ENCODE results near the gene SAMD14. TPM values are rescaled to one million over a fixed set of nuclear protein-coding genes. Genes with fewer than 3 reads are reported as not detected.

SAMD14 gene
- total and polyA plus RNA-seq, 2 donors (not counting 1 experiment from before 2014, with no cell fraction given) = 0.13 to 0.89 TPM

DNA sequence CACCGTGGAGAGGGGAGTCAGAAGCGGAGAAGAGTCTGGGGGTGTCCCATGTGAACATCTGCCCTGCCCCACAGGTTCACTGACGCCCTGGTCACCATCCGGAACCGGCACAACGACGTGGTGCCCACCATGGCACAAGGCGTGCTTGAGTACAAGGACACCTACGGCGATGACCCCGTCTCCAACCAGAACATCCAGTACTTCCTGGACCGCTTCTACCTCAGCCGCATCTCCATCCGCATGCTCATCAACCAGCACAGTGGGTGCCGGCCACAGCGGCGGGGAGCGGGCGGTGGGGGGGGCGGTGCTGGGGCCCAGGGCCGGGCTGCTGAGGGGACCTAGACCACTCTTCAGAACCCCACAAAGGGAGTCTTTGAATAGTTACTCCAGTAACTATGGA is 24.1 kb downstream of the SAMD14 start:
- ATAC-seq (ENCODE audit: low read depth) (no peak), DNase-seq (no peak)
- Histone ChIP-seq H3K4me2 (replicated peaks; ENCODE audit: low read depth, low read length, poor library complexity, severe bottlenecking) (no peak overlapping the region), H4K20me1 (ENCODE audit: control insufficient read depth, insufficient read depth, low read length, poor library complexity, severe bottlenecking) (peaks cover 19% of the 10 kb centered on the region), H3K27me3 (replicated peaks in 1 of 4; ENCODE audit: control extremely low read depth in 1 of 4, control insufficient read depth in 3 of 4, insufficient read depth in 4 of 4, low read length in 3 of 4) (no peaks in the 10 kb centered on the region), H3K9ac (ENCODE audit: low read length) (no peak overlapping the region), H3K9me3 (ENCODE audit: control extremely low read depth in 1 of 3, control insufficient read depth in 2 of 3, insufficient read depth in 1 of 3, low read length in 2 of 3) (no peaks in the 10 kb centered on the region), H3K4me3 (ENCODE audit: control extremely low read depth in 1 of 5, extremely low read depth in 1 of 5, insufficient read depth in 1 of 5, low read depth in 2 of 5, low read length in 4 of 5) (no peak overlapping the region), H3K79me2 (ENCODE audit: control insufficient read depth, insufficient read depth, low read length) (no peaks in the 10 kb centered on the region), H3K27ac (ENCODE audit: low read length in 2 of 2) (no peak overlapping the region), H3K36me3 (replicated peaks in 1 of 2; ENCODE audit: control extremely low read depth in 1 of 2, control insufficient read depth in 1 of 2, extremely low read depth in 1 of 2, insufficient read depth in 2 of 2, low read length in 1 of 2) (peaks cover 0 to 61% of the 10 kb centered on the region in 2 experiments), H2AFZ (ENCODE audit: insufficient read depth, low read depth, low read length, poor library complexity, severe bottlenecking) (no peak overlapping the region), H3K4me1 (ENCODE audit: control insufficient read depth in 2 of 2, insufficient read depth in 2 of 2, low read length in 2 of 2) (no peaks in the 10 kb centered on the region)
- H3K27ac Mint-ChIP-seq = no peak overlapping the region
- no peaks in the 10 kb centered on the region for H3K4me1 Mint-ChIP-seq
- ChIA-PET POLR2A (no interaction called here), CTCF (interaction anchor here (1.3 to 2.6 kb wide), 2 partner anchors 12 to 72 kb away, joined by 3 to 8 read pairs; partner anchors contain the start of gene PDK2)
- H3K27me3 Mint-ChIP-seq = no peaks in the 10 kb centered on the region
- 93% methylated on average over 13 of the region's 21 CpGs for WGBS (ENCODE audit: insufficient coverage)
- H3K4me3 Mint-ChIP-seq = no peak overlapping the region
- TF ChIP-seq EZH2 (IDR thresholded peaks at IDR 0.05; ENCODE audit: borderline replicate concordance, insufficient read depth, low read depth, low read length, poor library complexity, severe bottlenecking) = no peak
- TF ChIP-seq, protein P1, sequence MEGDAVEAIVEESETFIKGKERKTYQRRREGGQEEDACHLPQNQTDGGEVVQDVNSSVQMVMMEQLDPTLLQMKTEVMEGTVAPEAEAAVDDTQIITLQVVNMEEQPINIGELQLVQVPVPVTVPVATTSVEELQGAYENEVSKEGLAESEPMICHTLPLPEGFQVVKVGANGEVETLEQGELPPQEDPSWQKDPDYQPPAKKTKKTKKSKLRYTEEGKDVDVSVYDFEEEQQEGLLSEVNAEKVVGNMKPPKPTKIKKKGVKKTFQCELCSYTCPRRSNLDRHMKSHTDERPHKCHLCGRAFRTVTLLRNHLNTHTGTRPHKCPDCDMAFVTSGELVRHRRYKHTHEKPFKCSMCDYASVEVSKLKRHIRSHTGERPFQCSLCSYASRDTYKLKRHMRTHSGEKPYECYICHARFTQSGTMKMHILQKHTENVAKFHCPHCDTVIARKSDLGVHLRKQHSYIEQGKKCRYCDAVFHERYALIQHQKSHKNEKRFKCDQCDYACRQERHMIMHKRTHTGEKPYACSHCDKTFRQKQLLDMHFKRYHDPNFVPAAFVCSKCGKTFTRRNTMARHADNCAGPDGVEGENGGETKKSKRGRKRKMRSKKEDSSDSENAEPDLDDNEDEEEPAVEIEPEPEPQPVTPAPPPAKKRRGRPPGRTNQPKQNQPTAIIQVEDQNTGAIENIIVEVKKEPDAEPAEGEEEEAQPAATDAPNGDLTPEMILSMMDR (IDR thresholded peaks at IDR 0.05) = no peak
- no peaks in the 10 kb centered on the region for H3K9me3 Mint-ChIP-seq (ENCODE audit: insufficient read depth)
- intact Hi-C loops (cut with micrococcal nuclease) = no loop called here

GRCh38 chr17:50103941-50104340 is 26.0 kb downstream of the SAMD14 start:
- intact Hi-C loops (cut with micrococcal nuclease) = no loop called here
- Mint-ChIP-seq H3K27me3 (no peaks in the 10 kb centered on the region), H3K9me3 (ENCODE audit: insufficient read depth) (no peaks in the 10 kb centered on the region), H3K4me3 (no peak overlapping the region), H3K4me1 (no peaks in the 10 kb centered on the region), H3K27ac (no peak overlapping the region)
- Histone ChIP-seq H3K4me2 (replicated peaks; ENCODE audit: low read depth, low read length, poor library complexity, severe bottlenecking) (no peak overlapping the region), H3K4me3 (ENCODE audit: control extremely low read depth in 1 of 5, extremely low read depth in 1 of 5, insufficient read depth in 1 of 5, low read depth in 2 of 5, low read length in 4 of 5) (no peak overlapping the region), H3K36me3 (replicated peaks in 1 of 2; ENCODE audit: control extremely low read depth in 1 of 2, control insufficient read depth in 1 of 2, extremely low read depth in 1 of 2, insufficient read depth in 2 of 2, low read length in 1 of 2) (peaks cover 0 to 62% of the 10 kb centered on the region in 2 experiments), H3K4me1 (ENCODE audit: control insufficient read depth in 2 of 2, insufficient read depth in 2 of 2, low read length in 2 of 2) (no peaks in the 10 kb centered on the region), H3K79me2 (ENCODE audit: control insufficient read depth, insufficient read depth, low read length) (no peaks in the 10 kb centered on the region), H4K20me1 (ENCODE audit: control insufficient read depth, insufficient read depth, low read length, poor library complexity, severe bottlenecking) (peaks cover 19% of the 10 kb centered on the region), H3K9ac (ENCODE audit: low read length) (no peak overlapping the region), H3K27me3 (replicated peaks in 1 of 4; ENCODE audit: control extremely low read depth in 1 of 4, control insufficient read depth in 3 of 4, insufficient read depth in 4 of 4, low read length in 3 of 4) (no peaks in the 10 kb centered on the region), H3K27ac (ENCODE audit: low read length in 2 of 2) (no peak overlapping the region), H2AFZ (ENCODE audit: insufficient read depth, low read depth, low read length, poor library complexity, severe bottlenecking) (no peak overlapping the region), H3K9me3 (ENCODE audit: control extremely low read depth in 1 of 3, control insufficient read depth in 2 of 3, insufficient read depth in 1 of 3, low read length in 2 of 3) (no peaks in the 10 kb centered on the region)
- DNase-seq (no peak), ATAC-seq (ENCODE audit: low read depth) (no peak)
- CTCF ChIA-PET = interaction anchor here (0.7 to 1.5 kb wide), 2 partner anchors 10 to 12 kb away, joined by 3 to 4 read pairs; no protein-coding TSS in a partner anchor
- 94% methylated on average over 4 of the region's 5 CpGs for WGBS (ENCODE audit: insufficient coverage)
- POLR2A ChIA-PET = no interaction called here
- TF ChIP-seq, protein P1 (IDR thresholded peaks at IDR 0.05) = no peak
- TF ChIP-seq EZH2 (IDR thresholded peaks at IDR 0.05; ENCODE audit: borderline replicate concordance, insufficient read depth, low read depth, low read length, poor library complexity, severe bottlenecking) = no peak
